CD1c-positive myeloid dendritic cell (primary cell): Measurements from ENCODE around the gene PAQR8.
"Not testable (repeated sequence)": the region's sequence is repeated elsewhere in the genome, so short reads cannot be mapped to it uniquely, and the experiment has no call there.

ENCODE experiments used
- DNase-seq: peaks from one replicate; pipeline ENCODE4 v3.0.0-alpha.2; 2016; ENCODE audit errors: extremely low spot score

Gene PAQR8

GRCh38 chr6:52410979-52411378, 49.0 kb downstream of the PAQR8 start:
- no peak for DNase-seq

GRCh38 chr6:52411911-52412310, 50.0 kb downstream of the PAQR8 start:
- no peak for DNase-seq

GRCh38 chr6:52415333-52415732, 53.4 kb downstream of the PAQR8 start:
- DNase-seq: no peak

GRCh38 chr6:52415917-52416628, 54.1 kb downstream of the PAQR8 start:
- peak; percentile 11 for DNase-seq

GRCh38 chr6:52416629-52417151, 54.7 kb downstream of the PAQR8 start:
- DNase-seq: peak; percentile 73

GRCh38 chr6:52417675-52418111, 55.7 kb downstream of the PAQR8 start:
- no peak for DNase-seq

- no peak for DNase-seq
These were observed 56.7 kb downstream of the PAQR8 start for GRCh38 chr6:52418606-52419005.

- DNase-seq: peak; percentile 99
These were observed 58.1 kb downstream of the PAQR8 start, which contains the start of gene EFHC1 for GRCh38 chr6:52419809-52420667. EFHC1 (plus strand) TSS chr6:52420342; CDS start chr6:52420411, 69 bp downstream.

- peak; percentile 48 for DNase-seq
These were observed 58.9 kb downstream of the PAQR8 start for GRCh38 chr6:52420668-52421358.

GRCh38 chr6:52422156-52422555, 60.2 kb downstream of the PAQR8 start:
- no peak for DNase-seq

GRCh38 chr6:52423448-52423847, 61.5 kb downstream of the PAQR8 start:
- DNase-seq: no peak

GRCh38 chr6:52423971-52424381, 62.0 kb downstream of the PAQR8 start:
- no peak for DNase-seq

- no peak for DNase-seq
These were observed 62.6 kb downstream of the PAQR8 start for GRCh38 chr6:52424513-52424912.

- DNase-seq: no peak
These were observed 64.7 kb downstream of the PAQR8 start for GRCh38 chr6:52426667-52427066.

GRCh38 chr6:52433294-52433693, 71.3 kb downstream of the PAQR8 start:
- DNase-seq: not testable (repeated sequence)

- DNase-seq: no peak
These were observed 73.4 kb downstream of the PAQR8 start for GRCh38 chr6:52435345-52435744.

GRCh38 chr6:52438926-52439325, 77.0 kb downstream of the PAQR8 start:
- DNase-seq: no peak

GRCh38 chr6:52454556-52454955, 92.6 kb downstream of the PAQR8 start:
- no peak for DNase-seq

- DNase-seq: no peak
These were observed 95.1 kb downstream of the PAQR8 start for GRCh38 chr6:52457096-52457495.
